Stimulated activated CD8-positive, alpha-beta memory T cell treated with anti-CD3 and anti-CD28 coated beads, Interleukin-7, amount 100 ng/mL, for 48 hours (primary cell): ENCODE results near the gene ATAD3C.
"Not testable (repeated sequence)": the region's sequence is repeated elsewhere in the genome, so short reads cannot be mapped to it uniquely, and the experiment has no call there.

Experiments
- DNase-seq, 2 donors: peaks; one replicate each; pipeline ENCODE4 v3.0.0-alpha.2; 2020; ENCODE audit warnings: low read depth in 1 of 2; ENCODE audit errors: extremely low read depth in 1 of 2

ATAD3C gene

GRCh38 chr1:1418464-1419362 lies 30.8 kb upstream of the ATAD3C start:
- no peak for DNase-seq

GRCh38 chr1:1419363-1419812 lies 30.1 kb upstream of the ATAD3C start:
- no peak for DNase-seq

GRCh38 chr1:1419813-1420653 lies 29.5 kb upstream of the ATAD3C start:
- DNase-seq = no peak

GRCh38 chr1:1420654-1421141 lies 28.8 kb upstream of the ATAD3C start:
- DNase-seq = no peak

GRCh38 chr1:1421147-1421906 lies 28.2 kb upstream of the ATAD3C start, which contains the start of gene ANKRD65:
Gene ANKRD65, minus strand, starts transcription at chr1:1421276. Its CDS starts 271 bp downstream, at chr1:1421005.
- no peak for DNase-seq

GRCh38 chr1:1421907-1422464 lies 27.5 kb upstream of the ATAD3C start:
- no peak for DNase-seq

- DNase-seq = no peak
Observed at GRCh38 chr1:1422465-1423244, 26.8 kb upstream of the ATAD3C start.

GRCh38 chr1:1423245-1423597 lies 26.3 kb upstream of the ATAD3C start:
- DNase-seq = no peak

GRCh38 chr1:1424707-1425106 lies 24.8 kb upstream of the ATAD3C start:
- no peak for DNase-seq

- DNase-seq = no peak
Observed at GRCh38 chr1:1425426-1425752, 24.1 kb upstream of the ATAD3C start.

- no peak for DNase-seq
Observed at GRCh38 chr1:1425753-1426495, 23.6 kb upstream of the ATAD3C start.

GRCh38 chr1:1426496-1427105 lies 22.9 kb upstream of the ATAD3C start:
- DNase-seq = no peak

GRCh38 chr1:1427106-1427819 lies 22.2 kb upstream of the ATAD3C start:
- DNase-seq = no peak

GRCh38 chr1:1427820-1428148 lies 21.7 kb upstream of the ATAD3C start:
- no peak for DNase-seq

- DNase-seq = no peak
Observed at GRCh38 chr1:1428174-1428573, 21.3 kb upstream of the ATAD3C start.

- DNase-seq = not testable (repeated sequence)
Observed at GRCh38 chr1:1428967-1429366, 20.5 kb upstream of the ATAD3C start.

GRCh38 chr1:1429671-1430073 lies 19.8 kb upstream of the ATAD3C start:
- no peak for DNase-seq
